Measurements from ENCODE around the gene PRDM8. TPM values are rescaled to one million over a fixed set of nuclear protein-coding genes. Genes with fewer than 3 reads are reported as not detected.

The PRDM8 gene
- polyA plus RNA-seq, 2 of the 4 experiments (the other 2 are of a cell fraction), result 0.10 to 0.14 TPM

DNA sequence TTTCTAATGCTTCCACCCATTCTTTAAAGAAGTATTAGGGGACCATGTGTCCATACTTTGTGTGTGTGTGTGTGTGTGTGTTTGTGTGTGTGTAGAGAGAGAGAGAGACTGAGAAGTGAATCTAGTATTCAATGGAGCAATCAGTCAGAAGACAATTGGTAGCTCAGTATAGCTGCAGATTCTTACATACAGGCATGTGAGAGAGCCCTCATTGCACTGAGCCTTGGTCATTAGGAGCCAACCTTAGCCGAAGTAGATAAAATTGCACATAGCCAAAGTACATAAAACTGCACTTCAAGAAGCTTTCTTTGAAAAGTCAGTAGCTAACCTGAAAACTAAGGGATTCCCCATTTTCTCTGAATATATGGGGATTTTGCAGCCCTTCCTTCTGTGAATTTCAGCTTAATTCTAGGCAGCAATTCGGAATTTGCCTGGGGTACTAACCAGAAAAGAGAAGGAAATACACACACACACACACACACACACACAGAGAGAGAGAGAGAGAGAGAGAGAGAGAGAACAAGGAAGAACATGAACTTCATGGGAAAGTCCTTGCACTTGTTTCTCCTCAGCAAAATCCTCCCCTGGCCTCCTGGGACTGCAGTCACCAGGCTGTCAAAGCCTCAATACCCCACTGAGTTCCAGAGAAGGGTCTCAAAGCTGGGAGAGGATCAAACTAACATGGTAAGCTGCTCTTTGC, 1.7 kb upstream of the PRDM8 start:
- WGBS (ENCODE audit: missing lambda C conversion rate), result 51% methylated on average over 2 of the region's 2 CpGs
- Histone ChIP-seq H3K9me3 (no peaks in the 10 kb centered on the region), H3K4me3 (no peak overlapping the region), H3K4me2 (no peak overlapping the region), H3K4me1 (no peaks in the 10 kb centered on the region), H3K27ac (no peak overlapping the region)
- DNase-seq (ENCODE audit: low read depth in 1 of 2, low spot score in 1 of 2) (no peak), FAIRE-seq (no peak), ATAC-seq (no peak)
- no peak for TF ChIP-seq RCOR1 (IDR thresholded peaks at IDR 0.05; ENCODE audit: low read depth, low read length)
- no peak for TF ChIP-seq GATA3 (IDR thresholded peaks at IDR 0.05; ENCODE audit: borderline replicate concordance)
- TF ChIP-seq FOSB (CRISPR knock-in tag; IDR thresholded peaks at IDR 0.05), result no peak
- no peak for TF ChIP-seq SREBF2 (IDR thresholded peaks at IDR 0.05)
- no peak for TF ChIP-seq FOSL2 (IDR thresholded peaks at IDR 0.05)
- TF ChIP-seq FOSL2 (CRISPR knock-in tag; IDR thresholded peaks at IDR 0.05), result no peak
- no peak for TF ChIP-seq JUN (IDR thresholded peaks at IDR 0.05)
- no peak for TF ChIP-seq RFX5 (IDR thresholded peaks at IDR 0.05)
- ChIA-PET POLR2A (no interaction called here), CTCF (interaction anchor here (2.1 kb wide), 1 partner anchor 18 kb away, joined by 6 read pairs; no protein-coding TSS in a partner anchor)

DNA sequence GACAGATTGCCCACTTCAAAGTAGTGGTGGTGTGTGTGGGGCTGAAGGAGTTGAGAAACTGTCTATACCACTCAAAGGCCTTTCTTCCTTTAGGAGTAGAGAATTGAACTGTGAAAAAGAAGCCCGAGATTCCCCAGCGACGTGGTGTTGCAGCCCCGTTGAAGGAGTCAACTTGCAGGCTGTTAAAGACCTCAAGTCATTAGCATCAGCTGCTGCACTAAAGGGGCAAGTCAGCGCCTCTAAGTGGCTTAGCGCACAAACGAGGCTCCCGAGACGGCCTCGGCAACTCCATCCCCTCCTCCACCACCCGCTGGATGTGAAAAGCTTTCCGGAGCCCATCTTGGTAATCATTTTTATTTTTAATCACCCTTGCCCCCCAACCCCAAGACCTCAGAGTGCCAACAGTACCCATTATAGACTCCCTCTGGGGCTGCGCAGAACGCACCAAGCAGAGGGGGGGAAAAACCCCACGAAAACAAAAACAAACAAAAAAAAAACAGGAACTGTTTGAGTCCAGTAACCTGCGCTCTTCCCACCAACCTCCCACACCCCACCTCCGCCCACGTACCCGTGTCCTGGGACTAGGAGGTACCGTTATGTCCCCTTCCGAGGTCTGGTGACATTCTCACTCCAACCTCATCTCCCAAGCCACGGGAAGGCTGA, 913 bp upstream of the PRDM8 start:
- Histone ChIP-seq H3K4me3 (no peak overlapping the region), H3K4me1 (no peaks in the 10 kb centered on the region), H3K9me3 (no peaks in the 10 kb centered on the region), H3K27ac (no peak overlapping the region), H3K4me2 (no peak overlapping the region)
- FAIRE-seq (no peak), DNase-seq (ENCODE audit: low read depth in 1 of 2, low spot score in 1 of 2) (no peak), ATAC-seq (no peak)
- TF ChIP-seq ZFP36 (IDR thresholded peaks at IDR 0.05; ENCODE audit: borderline replicate concordance, partially characterized antibody) (no peak), NR3C1 (IDR thresholded peaks at IDR 0.05) (no peak), CBX8 (IDR thresholded peaks at IDR 0.05) (no peak), SMC3 (IDR thresholded peaks at IDR 0.05) (no peak), ZC3H11A (IDR thresholded peaks at IDR 0.05) (no peak), TP53 (CRISPR knock-in tag; IDR thresholded peaks at IDR 0.05) (no peak), MYC (IDR thresholded peaks at IDR 0.05; ENCODE audit: borderline replicate concordance, low read length) (no peak), NPAS2 (CRISPR knock-in tag; IDR thresholded peaks at IDR 0.05; ENCODE audit: borderline replicate concordance) (no peak), KDM1A (IDR thresholded peaks at IDR 0.05; ENCODE audit: low read depth) (no peak), RNF2 (IDR thresholded peaks at IDR 0.05; ENCODE audit: borderline replicate concordance, low read depth) (no peak), POLR2A (IDR thresholded peaks at IDR 0.05; ENCODE audit: low read length) (no peak), ELK1 (IDR thresholded peaks at IDR 0.05; ENCODE audit: low read depth, low read length) (no peak), EHMT2 (IDR thresholded peaks at IDR 0.05; ENCODE audit: low read depth) (no peak), NFE2L2 (conservative IDR thresholded peaks at IDR 0.05; ENCODE audit: low read length) (no peak)
- WGBS (ENCODE audit: missing lambda C conversion rate), result 74% methylated on average over 22 of the region's 22 CpGs
- ChIA-PET CTCF (interaction anchor here (2.1 kb wide), 1 partner anchor 18 kb away, joined by 6 read pairs; no protein-coding TSS in a partner anchor), POLR2A (no interaction called here)

GRCh38 chr4:80197601-80198440, 518 bp downstream of the PRDM8 start:
- Histone ChIP-seq H3K27ac (no peak overlapping the region), H3K4me1 (no peaks in the 10 kb centered on the region; the same call in 2 of the 3 replicates), H3K4me3 (peak overlapping the region; percentile 30; the same call in 2 of the 3 replicates), H3K4me2 (peak overlapping the region; percentile 80), H3K9me3 (no peaks in the 10 kb centered on the region)
- ChIA-PET CTCF (no interaction called here), POLR2A (no interaction called here)
- ATAC-seq, result peak in 1 of 2 experiments; percentile 55; a peak in 3 of 6 replicates
- TF ChIP-seq CBX8 (IDR thresholded peaks at IDR 0.05) (peak; percentile 75; the same call in 1 of the 2 replicates), FOSL2 (IDR thresholded peaks at IDR 0.05) (no peak), FOSL2 (CRISPR knock-in tag; IDR thresholded peaks at IDR 0.05) (no peak), RFX5 (IDR thresholded peaks at IDR 0.05) (no peak)
- no peak for FAIRE-seq
- 7% methylated on average over 18 of the region's 45 CpGs for WGBS (ENCODE audit: missing lambda C conversion rate)
- DNase-seq (ENCODE audit: low read depth in 1 of 2, low spot score in 1 of 2), result no peak
